HG03442 (cell line): Measurements from ENCODE around the gene TUBA1C.

Experiments used
- ATAC-seq: cut with Tn5 transposase; IDR thresholded peaks from one replicate; pipeline ENCODE4 v1.9.1; 2021; ENCODE audit warnings: mild to moderate bottlenecking, moderate library complexity; ENCODE audit not compliant: unreplicated experiment

Gene TUBA1C

DNA sequence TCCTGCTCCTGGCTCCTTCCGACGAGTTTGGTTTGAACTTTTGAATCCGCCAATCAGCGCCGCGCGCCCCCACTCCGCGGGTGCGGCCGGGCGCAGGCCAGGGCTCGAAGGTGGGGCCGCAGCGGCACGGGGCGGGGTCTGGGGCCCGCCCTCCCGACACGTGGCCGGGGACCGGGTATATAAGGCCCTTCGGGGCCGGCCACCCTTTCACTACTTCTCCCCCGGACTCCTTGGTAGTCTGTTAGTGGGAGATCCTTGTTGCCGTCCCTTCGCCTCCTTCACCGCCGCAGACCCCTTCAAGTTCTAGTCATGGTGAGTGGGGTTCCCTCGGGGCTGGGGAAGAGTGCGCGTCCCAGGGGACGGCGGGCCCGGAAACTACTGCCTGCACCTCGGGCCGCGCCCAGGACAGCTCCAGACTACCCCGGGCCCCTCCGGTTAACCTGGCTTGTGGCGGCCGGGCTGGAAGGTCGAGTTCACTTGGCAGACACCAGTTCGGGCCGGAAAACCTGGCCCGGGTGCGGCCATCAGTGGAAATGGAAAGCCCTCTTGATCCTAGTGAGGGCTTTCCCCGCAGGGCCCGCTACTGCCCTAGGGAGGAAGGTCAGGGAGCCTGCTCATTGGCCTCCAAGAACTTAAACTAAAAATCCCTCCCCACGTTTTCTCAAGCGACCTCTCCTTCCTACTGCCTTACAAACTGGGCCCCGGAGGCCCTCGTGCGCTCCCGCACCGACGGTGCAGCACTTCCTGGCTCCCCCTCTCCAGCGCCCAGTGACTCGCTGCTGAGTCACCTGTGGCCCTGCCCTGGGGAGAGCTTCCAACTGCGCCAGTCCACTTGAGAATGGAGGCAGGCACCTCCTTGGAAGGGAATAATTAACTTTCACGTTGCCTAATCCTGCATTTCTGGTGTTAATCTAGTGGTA lies at the start of gene TUBA1C:
Gene TUBA1C, plus strand, starts transcription at position 210 of the 920 bp plus-strand sequence. Its CDS starts 100 bp downstream, at position 310.
- peak; percentile 69 for ATAC-seq

DNA sequence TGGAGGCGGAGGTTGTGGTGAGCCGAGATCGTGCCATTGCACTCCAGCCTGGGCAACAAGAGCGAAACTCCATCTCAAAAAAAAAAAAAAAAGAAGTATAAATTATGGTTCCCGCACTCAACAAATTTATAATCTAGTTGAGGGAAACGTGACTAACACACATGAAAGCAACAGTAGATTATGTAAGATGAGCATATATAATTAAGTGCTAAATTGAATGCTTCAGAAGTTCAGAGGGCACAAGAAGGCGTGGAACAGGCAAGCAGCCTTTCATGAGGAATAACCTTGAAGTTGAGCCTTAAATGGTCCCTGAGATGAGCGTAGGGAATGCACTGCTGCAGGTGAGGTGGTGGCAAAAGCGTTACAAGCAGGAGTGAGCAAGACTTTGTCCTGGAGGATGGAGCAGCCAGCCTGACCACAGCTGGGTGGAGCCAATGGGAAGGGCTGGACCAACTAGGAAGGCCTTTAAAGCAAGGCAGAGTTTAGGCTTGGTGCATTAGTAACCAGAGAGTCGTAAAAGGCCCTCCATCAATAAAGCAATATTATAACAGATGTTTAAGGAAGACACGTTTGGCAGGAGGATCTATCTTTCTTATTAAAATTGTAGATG lies 45.4 kb upstream of the TUBA1C start:
- ATAC-seq = no peak

DNA sequence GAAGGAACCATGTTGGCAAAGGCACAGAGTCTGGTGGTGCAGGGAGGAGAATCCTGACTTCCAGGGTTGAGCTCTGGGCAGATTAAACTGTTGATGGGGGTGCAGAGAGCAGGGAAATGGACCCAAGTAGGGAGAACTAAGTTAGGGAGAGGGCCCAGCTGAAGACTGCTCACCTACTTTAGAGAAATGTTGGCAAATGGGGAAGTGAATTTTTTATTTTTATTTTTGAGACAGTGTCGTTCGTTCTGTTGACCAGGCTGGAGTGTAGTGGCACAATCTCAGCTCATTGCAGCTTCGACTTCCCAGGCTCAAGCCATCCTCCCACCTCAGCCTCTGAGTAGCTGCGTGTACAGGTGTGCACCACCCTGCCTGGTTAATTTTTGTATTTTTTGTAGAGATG lies 43.9 kb upstream of the TUBA1C start:
- ATAC-seq = no peak

GRCh38 chr12:49223122-49223521 lies 41.8 kb upstream of the TUBA1C start:
- no peak for ATAC-seq

- ATAC-seq = no peak
Measured at GRCh38 chr12:49223590-49224369, 41.1 kb upstream of the TUBA1C start.

GRCh38 chr12:49225576-49226166 lies 39.2 kb upstream of the TUBA1C start:
- no peak for ATAC-seq

DNA sequence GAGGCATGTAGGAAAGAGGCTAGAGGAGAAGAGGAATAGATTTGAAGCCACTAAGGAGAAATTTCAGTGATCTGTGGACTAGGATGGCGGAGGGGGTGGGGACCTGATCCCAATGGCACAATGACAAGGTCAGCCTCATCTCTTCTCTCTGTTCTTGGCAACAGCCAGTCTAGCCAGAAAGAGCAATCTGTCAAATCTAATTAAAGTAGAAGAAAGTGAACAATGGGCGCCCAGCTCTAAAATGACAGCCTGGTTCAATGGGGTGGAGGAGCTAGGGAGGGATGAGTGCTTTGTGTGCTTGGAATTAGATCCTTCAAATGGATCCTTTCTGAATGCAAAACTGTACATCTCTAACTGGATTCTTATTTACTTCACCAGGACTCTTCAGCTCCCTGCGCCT lies 37.2 kb upstream of the TUBA1C start:
- ATAC-seq = no peak

DNA sequence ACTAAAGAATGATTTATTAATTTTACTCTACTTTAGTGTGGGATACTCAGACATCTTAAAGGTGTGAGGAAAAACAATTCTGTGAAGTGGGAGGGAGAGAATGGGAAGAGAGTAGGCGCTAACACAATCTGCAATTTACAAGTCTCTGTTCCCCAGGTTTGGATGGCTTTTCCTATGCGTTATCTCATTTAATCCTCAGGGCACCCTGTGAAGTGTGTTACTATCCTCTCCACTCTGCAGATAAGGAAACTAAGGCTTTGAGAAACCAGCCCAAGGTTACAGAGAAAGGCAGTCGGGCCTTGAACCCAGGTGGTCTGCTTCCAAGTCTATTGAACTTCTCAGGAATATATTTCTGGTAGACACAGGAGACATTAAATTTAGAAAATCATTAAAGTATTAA lies 36.2 kb upstream of the TUBA1C start:
- no peak for ATAC-seq

DNA sequence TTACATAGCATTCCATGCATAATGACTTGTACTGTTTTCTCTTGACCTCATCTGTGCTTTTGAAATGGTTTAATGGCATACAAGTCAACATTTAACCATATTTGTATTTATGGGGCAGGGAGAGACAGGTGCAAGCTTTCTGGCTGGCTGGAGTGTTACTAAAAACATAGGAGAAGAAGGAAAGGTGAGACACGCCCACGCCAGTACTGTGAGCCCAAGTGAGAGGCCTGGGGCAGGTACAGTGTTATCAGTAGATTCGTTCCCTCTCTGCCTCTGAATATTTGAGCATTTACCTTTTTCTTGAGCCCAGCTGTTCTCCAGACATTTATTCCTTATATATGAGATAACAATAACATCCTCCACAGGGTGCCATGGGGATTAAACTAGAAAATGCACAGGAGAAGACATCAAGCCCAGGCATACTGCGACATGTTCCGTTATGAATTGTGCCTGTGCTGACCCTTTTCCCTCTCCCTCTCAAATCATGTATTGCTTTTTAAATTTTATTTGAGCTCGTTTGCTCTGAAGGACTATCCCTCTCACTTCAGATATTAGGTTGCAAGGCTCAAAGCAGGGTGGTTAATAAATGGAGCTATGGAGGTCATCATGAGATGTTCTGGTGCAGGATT lies 34.6 kb upstream of the TUBA1C start:
- no peak for ATAC-seq

- no peak for ATAC-seq
Measured at GRCh38 chr12:49230805-49231194, 34.1 kb upstream of the TUBA1C start.

GRCh38 chr12:49231878-49232655 lies 32.8 kb upstream of the TUBA1C start:
- ATAC-seq = no peak

- ATAC-seq = no peak
Measured at GRCh38 chr12:49232940-49233841, 31.7 kb upstream of the TUBA1C start.

GRCh38 chr12:49233842-49234526 lies 30.9 kb upstream of the TUBA1C start:
- no peak for ATAC-seq

GRCh38 chr12:49236423-49236822 lies 28.5 kb upstream of the TUBA1C start:
- ATAC-seq = no peak

- ATAC-seq = no peak
Measured at GRCh38 chr12:49243631-49244030, 21.3 kb upstream of the TUBA1C start.

DNA sequence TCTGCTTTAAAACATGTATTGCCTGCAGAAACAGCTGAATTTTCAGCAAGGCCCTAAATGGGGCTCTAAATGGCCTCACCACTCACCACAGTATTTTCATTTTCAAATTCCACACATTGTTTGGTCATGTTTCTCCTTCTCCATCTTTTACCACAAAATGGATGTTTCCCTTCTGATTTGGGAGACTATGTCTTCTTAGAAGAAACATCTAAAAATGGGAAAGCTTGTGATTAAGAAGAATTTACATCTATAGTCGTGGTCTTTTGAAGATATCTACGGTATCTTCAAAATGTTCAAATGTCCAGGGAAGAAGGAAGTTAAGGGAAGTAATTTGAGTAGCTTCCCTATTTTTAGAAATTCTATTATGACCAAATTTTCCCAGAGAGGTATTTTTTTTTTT lies 20.7 kb upstream of the TUBA1C start:
- ATAC-seq = no peak

DNA sequence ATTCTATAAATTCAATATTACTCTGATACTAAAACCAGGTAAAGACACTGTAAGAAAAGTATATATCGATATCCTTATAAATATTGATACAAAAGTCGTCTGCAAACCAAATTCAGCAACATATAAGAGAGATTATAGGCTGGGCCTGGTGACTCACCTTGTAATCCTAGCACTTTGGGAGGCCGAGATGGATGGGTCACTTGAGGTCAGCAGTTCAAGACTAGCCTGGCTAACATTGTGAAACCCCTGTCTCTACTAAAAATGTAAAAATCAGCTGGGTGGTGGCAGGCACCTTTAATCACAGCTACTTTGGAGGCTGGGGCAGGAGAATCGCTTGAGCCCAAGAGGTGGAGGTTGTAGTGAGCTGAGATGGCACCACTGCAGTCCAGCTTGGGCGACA lies 13.5 kb upstream of the TUBA1C start:
- no peak for ATAC-seq

DNA sequence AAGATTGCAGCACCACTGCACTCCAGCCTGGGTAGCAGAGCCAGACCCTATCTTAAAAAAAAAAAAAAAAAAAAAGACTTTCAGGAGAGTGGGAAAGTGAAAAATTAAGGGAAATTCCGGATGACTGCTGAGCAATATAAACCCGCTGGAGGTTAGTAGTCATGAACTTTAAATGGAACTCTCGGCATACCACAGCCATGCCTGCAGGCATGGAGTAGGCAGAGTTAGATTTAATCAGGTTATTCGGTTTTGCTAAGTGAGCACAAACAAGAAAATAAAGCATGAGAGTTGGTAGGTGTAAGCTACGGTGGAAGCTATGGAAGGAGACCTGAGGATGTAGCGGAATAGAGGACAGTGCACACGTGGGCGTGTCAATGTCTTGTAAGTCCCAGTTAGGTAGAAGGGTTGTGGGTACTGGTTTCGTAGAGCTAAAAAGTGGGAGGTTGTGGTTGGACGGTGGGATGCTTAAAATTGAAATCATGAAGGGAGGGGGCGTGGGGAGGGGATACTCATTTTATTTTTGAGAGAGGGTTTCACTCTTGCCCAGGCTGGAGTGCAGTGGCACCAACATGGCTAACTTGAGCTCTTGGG lies 11.8 kb upstream of the TUBA1C start:
- no peak for ATAC-seq
